Measurements from ENCODE around the gene CCSER1. TPM values are rescaled to one million over a fixed set of nuclear protein-coding genes. Genes with fewer than 3 reads are reported as not detected.
"Not testable (repeated sequence)": the region's sequence is repeated elsewhere in the genome, so short reads cannot be mapped to it uniquely, and the experiment has no call there.

Gene CCSER1
- polyA plus RNA-seq, 1 experiment = not detected

- TF ChIP-seq, protein P1, sequence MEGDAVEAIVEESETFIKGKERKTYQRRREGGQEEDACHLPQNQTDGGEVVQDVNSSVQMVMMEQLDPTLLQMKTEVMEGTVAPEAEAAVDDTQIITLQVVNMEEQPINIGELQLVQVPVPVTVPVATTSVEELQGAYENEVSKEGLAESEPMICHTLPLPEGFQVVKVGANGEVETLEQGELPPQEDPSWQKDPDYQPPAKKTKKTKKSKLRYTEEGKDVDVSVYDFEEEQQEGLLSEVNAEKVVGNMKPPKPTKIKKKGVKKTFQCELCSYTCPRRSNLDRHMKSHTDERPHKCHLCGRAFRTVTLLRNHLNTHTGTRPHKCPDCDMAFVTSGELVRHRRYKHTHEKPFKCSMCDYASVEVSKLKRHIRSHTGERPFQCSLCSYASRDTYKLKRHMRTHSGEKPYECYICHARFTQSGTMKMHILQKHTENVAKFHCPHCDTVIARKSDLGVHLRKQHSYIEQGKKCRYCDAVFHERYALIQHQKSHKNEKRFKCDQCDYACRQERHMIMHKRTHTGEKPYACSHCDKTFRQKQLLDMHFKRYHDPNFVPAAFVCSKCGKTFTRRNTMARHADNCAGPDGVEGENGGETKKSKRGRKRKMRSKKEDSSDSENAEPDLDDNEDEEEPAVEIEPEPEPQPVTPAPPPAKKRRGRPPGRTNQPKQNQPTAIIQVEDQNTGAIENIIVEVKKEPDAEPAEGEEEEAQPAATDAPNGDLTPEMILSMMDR (IDR thresholded peaks at IDR 0.05; ENCODE audit: insufficient read depth, low read depth, low read length) = no peak
- ChIA-PET CTCF (no interaction called here), POLR2A (no interaction called here)
- no peaks in the 10 kb centered on the region for H3K36me3 ChIP-seq (ENCODE audit: control insufficient read depth, insufficient read depth, low read length)
- DNase-seq (ENCODE audit: low read depth) = no peak
- H3K4me3 ChIP-seq (ENCODE audit: low read depth, low read length) = no peak overlapping the region
- no peaks in the 10 kb centered on the region for H3K27me3 ChIP-seq (ENCODE audit: control insufficient read depth, insufficient read depth, low read length)
Measured at GRCh38 chr4:91622925-91623602, 1495.9 kb downstream of the CCSER1 start.

GRCh38 chr4:91623603-91623967, 1496.4 kb downstream of the CCSER1 start:
- H3K36me3 ChIP-seq (ENCODE audit: control insufficient read depth, insufficient read depth, low read length); H3K27me3 ChIP-seq (ENCODE audit: control insufficient read depth, insufficient read depth, low read length); CTCF ChIA-PET; H3K4me3 ChIP-seq (ENCODE audit: low read depth, low read length); POLR2A ChIA-PET; DNase-seq (ENCODE audit: low read depth): not testable (repeated sequence)

DNA sequence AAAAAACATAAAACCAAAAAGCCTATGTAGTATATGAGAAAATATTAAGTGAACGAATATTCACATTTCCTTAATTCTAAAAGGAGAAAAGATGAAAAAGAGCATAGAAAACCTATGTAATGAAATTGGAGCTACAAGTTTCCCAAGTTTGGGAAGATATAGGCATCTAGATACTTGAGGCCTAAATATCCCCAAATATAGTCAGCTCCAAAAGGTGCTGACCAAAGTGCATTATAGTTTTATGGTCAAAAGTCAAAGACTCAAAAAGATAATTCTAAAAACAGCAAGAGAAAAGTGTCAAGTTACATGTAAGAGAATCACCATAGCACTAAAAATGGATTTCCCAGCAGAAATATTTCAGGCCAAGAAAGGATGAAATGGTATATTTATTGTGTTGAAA, 1502.9 kb downstream of the CCSER1 start:
- Histone ChIP-seq H3K4me3 (ENCODE audit: low read depth, low read length) (no peak overlapping the region), H3K36me3 (ENCODE audit: control insufficient read depth, insufficient read depth, low read length) (no peaks in the 10 kb centered on the region), H3K27me3 (ENCODE audit: control insufficient read depth, insufficient read depth, low read length) (no peaks in the 10 kb centered on the region)
- DNase-seq (ENCODE audit: low read depth) = no peak
- ChIA-PET CTCF (no interaction called here), POLR2A (no interaction called here)
- TF ChIP-seq, protein P1 (IDR thresholded peaks at IDR 0.05; ENCODE audit: insufficient read depth, low read depth, low read length) = no peak

DNA sequence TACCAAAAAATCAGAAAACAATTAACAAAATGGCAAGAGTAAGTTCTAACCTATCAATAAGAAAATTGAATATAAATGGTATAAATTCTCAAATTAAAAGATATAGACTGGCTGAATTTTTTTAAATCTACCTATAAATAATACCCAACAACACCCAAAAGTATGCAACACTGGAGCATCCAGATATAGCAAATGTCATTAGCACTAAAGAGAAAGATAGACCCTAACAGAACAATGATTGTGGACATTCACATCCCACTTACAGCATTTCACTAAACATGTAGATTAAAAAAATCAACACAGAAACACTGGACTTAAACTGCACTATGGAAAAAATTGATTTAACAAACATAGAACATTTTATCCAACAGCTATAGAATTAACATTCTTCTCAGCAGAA, 1503.6 kb downstream of the CCSER1 start:
- Histone ChIP-seq H3K27me3 (ENCODE audit: control insufficient read depth, insufficient read depth, low read length) (no peaks in the 10 kb centered on the region), H3K4me3 (ENCODE audit: low read depth, low read length) (no peak overlapping the region), H3K36me3 (ENCODE audit: control insufficient read depth, insufficient read depth, low read length) (no peaks in the 10 kb centered on the region)
- CTCF ChIA-PET = no interaction called here
- TF ChIP-seq, protein P1 (IDR thresholded peaks at IDR 0.05; ENCODE audit: insufficient read depth, low read depth, low read length) = no peak
- POLR2A ChIA-PET = no interaction called here
- DNase-seq (ENCODE audit: low read depth) = no peak

GRCh38 chr4:91631335-91631734, 1504.1 kb downstream of the CCSER1 start:
- ChIA-PET CTCF (no interaction called here), POLR2A (no interaction called here)
- no peak for DNase-seq (ENCODE audit: low read depth)
- H3K4me3 ChIP-seq (ENCODE audit: low read depth, low read length) = no peak overlapping the region
- H3K36me3 ChIP-seq (ENCODE audit: control insufficient read depth, insufficient read depth, low read length) = no peaks in the 10 kb centered on the region
- no peaks in the 10 kb centered on the region for H3K27me3 ChIP-seq (ENCODE audit: control insufficient read depth, insufficient read depth, low read length)
- TF ChIP-seq, protein P1 (IDR thresholded peaks at IDR 0.05; ENCODE audit: insufficient read depth, low read depth, low read length) = no peak

DNA sequence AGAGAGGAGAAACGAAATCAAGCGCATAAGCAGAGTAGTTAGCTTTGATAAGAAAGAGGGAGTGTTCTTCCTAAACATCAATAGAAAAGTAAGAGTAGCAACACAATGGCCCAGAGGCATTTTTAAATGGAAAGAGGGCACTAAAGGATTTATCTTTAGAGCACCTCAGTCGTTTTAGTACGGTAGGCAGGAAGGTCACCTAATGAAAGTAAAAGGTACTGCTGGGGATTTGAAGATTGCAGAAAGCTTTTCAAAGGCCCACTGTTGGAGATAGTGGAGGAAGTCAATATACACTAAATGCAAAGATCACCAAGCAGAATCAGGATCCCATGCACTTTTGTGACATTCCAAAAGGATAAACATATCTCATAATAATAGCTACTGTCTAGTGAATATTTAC, 1508.9 kb downstream of the CCSER1 start:
- TF ChIP-seq, protein P1 (IDR thresholded peaks at IDR 0.05; ENCODE audit: insufficient read depth, low read depth, low read length) = no peak
- no peaks in the 10 kb centered on the region for H3K36me3 ChIP-seq (ENCODE audit: control insufficient read depth, insufficient read depth, low read length)
- CTCF ChIA-PET = no interaction called here
- POLR2A ChIA-PET = no interaction called here
- H3K4me3 ChIP-seq (ENCODE audit: low read depth, low read length) = no peak overlapping the region
- DNase-seq (ENCODE audit: low read depth) = no peak
- no peaks in the 10 kb centered on the region for H3K27me3 ChIP-seq (ENCODE audit: control insufficient read depth, insufficient read depth, low read length)

Measured in BJ (cell line).